Mesenchymal stem cell (in vitro differentiated cells and primary cell): ENCODE data around the gene ATXN7L1.

Experiments used
- DNase-seq: peaks from one replicate; pipeline ENCODE4 v3.0.0-alpha.2; 2013
- H2AFZ ChIP-seq: one replicate; pipeline ENCODE4 v1.6.1; 2013; ENCODE audit warnings: low read depth, mild to moderate bottlenecking, control low read depth, inconsistent platforms, low read length, moderate library complexity
- H2AK5ac ChIP-seq: 2 replicates; pipeline ENCODE4 v1.6.1; 2013; ENCODE audit warnings: low read length, moderate library complexity, mild to moderate bottlenecking, inconsistent platforms; ENCODE audit not compliant: severe bottlenecking
- H2BK120ac ChIP-seq: one replicate; pipeline ENCODE4 v1.6.1; 2013; ENCODE audit warnings: low read depth, mild to moderate bottlenecking, inconsistent platforms, low read length, moderate library complexity
- H2BK12ac ChIP-seq, 2 experiments: one replicate each; pipeline ENCODE4 v1.6.1; 2013; ENCODE audit warnings: inconsistent platforms in 2 of 2, low read length in 2 of 2, mild to moderate bottlenecking in 2 of 2, moderate library complexity in 2 of 2, control low read depth in 1 of 2
- H2BK15ac ChIP-seq: one replicate; pipeline ENCODE4 v1.6.1; 2013; ENCODE audit warnings: mild to moderate bottlenecking, low read depth, inconsistent platforms; ENCODE audit not compliant: poor library complexity, severe bottlenecking
- H2BK5ac ChIP-seq: 2 replicates; pipeline ENCODE4 v1.6.1; 2013; ENCODE audit warnings: low read depth, mild to moderate bottlenecking, low read length, control low read depth, inconsistent platforms; ENCODE audit not compliant: poor library complexity, severe bottlenecking
- H3K14ac ChIP-seq, 2 experiments: one replicate each; pipeline ENCODE4 v1.6.1; 2013; ENCODE audit warnings: inconsistent platforms in 2 of 2, low read length in 2 of 2, control low read depth in 1 of 2, mild to moderate bottlenecking in 1 of 2, moderate library complexity in 1 of 2
- H3K18ac ChIP-seq, 2 experiments: one replicate each; pipeline ENCODE4 v1.6.1; 2013; ENCODE audit warnings: inconsistent platforms in 2 of 2, low read length in 2 of 2, control low read depth in 1 of 2, low read depth in 1 of 2, mild to moderate bottlenecking in 1 of 2
- H3K23ac ChIP-seq, 2 experiments: one replicate each; pipeline ENCODE4 v1.6.1; 2013; ENCODE audit warnings: inconsistent platforms in 2 of 2, low read length in 2 of 2, mild to moderate bottlenecking in 2 of 2, moderate library complexity in 2 of 2, control low read depth in 1 of 2
- H3K27ac ChIP-seq: 2 replicates; pipeline ENCODE4 v1.5.1; 2013; ENCODE audit warnings: mild to moderate bottlenecking, moderate library complexity, low read length, control low read depth, inconsistent platforms; ENCODE audit not compliant: poor library complexity, severe bottlenecking
- H3K27me3 ChIP-seq, 2 experiments: 2 replicates each; pipeline versions ENCODE4 v1.6.1 to v1.7.0; 2013; ENCODE audit warnings: low read length in 2 of 2, mild to moderate bottlenecking in 2 of 2, moderate library complexity in 2 of 2, control low read depth in 1 of 2, inconsistent platforms in 1 of 2; ENCODE audit not compliant: control insufficient read depth in 1 of 2, insufficient read depth in 1 of 2
- H3K36me3 ChIP-seq, 2 experiments: 2 replicates each; pipeline versions ENCODE4 v1.6.1 to v1.7.0; 2013; ENCODE audit warnings: low read length in 2 of 2, control low read depth in 1 of 2, inconsistent platforms in 1 of 2, low read depth in 1 of 2, mild to moderate bottlenecking in 1 of 2; ENCODE audit not compliant: insufficient read depth in 2 of 2, control insufficient read depth in 1 of 2
- H3K4ac ChIP-seq, 2 experiments: one replicate each; pipeline ENCODE4 v1.6.1; 2013; ENCODE audit warnings: inconsistent platforms in 2 of 2, low read length in 2 of 2, mild to moderate bottlenecking in 2 of 2, moderate library complexity in 2 of 2, control low read depth in 1 of 2, low read depth in 1 of 2
- H3K4me1 ChIP-seq: 2 replicates; pipeline ENCODE4 v1.6.1; 2013; ENCODE audit warnings: low read depth, low read length, control low read depth; ENCODE audit not compliant: control insufficient read depth, insufficient read depth
- H3K4me2 ChIP-seq: 2 replicates; pipeline ENCODE4 v1.6.1; 2013; ENCODE audit warnings: low read length, mild to moderate bottlenecking, inconsistent platforms; ENCODE audit not compliant: poor library complexity, severe bottlenecking
- H3K4me3 ChIP-seq, 2 experiments: 2 replicates each; pipeline versions ENCODE4 v1.5.1 to v1.7.0; 2013; ENCODE audit warnings: low read length in 2 of 2, mild to moderate bottlenecking in 2 of 2, control low read depth in 1 of 2, low read depth in 1 of 2; ENCODE audit not compliant: insufficient read depth in 1 of 2
- H3K79me1 ChIP-seq: replicated peaks from 2 replicates; pipeline ENCODE4 v1.6.1; 2013; ENCODE audit warnings: mild to moderate bottlenecking, control low read depth, low read length, inconsistent platforms; ENCODE audit not compliant: poor library complexity, severe bottlenecking
- H3K9ac ChIP-seq: 2 replicates; pipeline ENCODE4 v1.7.0; 2013; ENCODE audit warnings: mild to moderate bottlenecking, low read length, moderate library complexity
- H3K9me3 ChIP-seq: 2 replicates; pipeline ENCODE4 v1.7.0; 2013; ENCODE audit warnings: mild to moderate bottlenecking, low read length; ENCODE audit not compliant: control insufficient read depth
- H4K8ac ChIP-seq: one replicate; pipeline ENCODE4 v1.6.1; 2013; ENCODE audit warnings: inconsistent platforms, mild to moderate bottlenecking, low read length, moderate library complexity
- H4K91ac ChIP-seq: one replicate; pipeline ENCODE4 v1.6.1; 2013; ENCODE audit warnings: mild to moderate bottlenecking, low read length, inconsistent platforms
- WGBS: methylation state at CpG from one replicate; pipeline ENCODE4 v1.1.7; 2013; ENCODE audit warnings: mixed read lengths; 5-methylcytosine and 5-hydroxymethylcytosine counted together

The ATXN7L1 gene

GRCh38 chr7:105802604-105803428, 73.6 kb downstream of the ATXN7L1 start:
- Histone ChIP-seq H3K4me1 (peaks cover 30% of the 10 kb centered on the region), H4K8ac (no peak overlapping the region), H3K9ac (no peak overlapping the region), H2BK12ac (peak overlapping the region in 1 of 2 experiments; percentile 7), H3K27me3 (no peaks in the 10 kb centered on the region), H2BK15ac (no peak overlapping the region), H3K4ac (peak overlapping the region; percentile 40 to 52), H4K91ac (peak overlapping the region; percentile 60), H3K23ac (no peak overlapping the region), H3K14ac (no peak overlapping the region), H2BK120ac (peak overlapping the region; percentile 74), H2BK5ac (no peak overlapping the region), H3K27ac (no peak overlapping the region), H3K9me3 (no peaks in the 10 kb centered on the region), H2AFZ (no peak overlapping the region), H3K79me1 (peaks cover 27% of the 10 kb centered on the region), H2AK5ac (peak overlapping the region; percentile 28), H3K18ac (peak overlapping the region; percentile 43 to 52), H3K36me3 (no peaks in the 10 kb centered on the region), H3K4me3 (no peak overlapping the region), H3K4me2 (no peak overlapping the region)
- WGBS: 80% methylated on average over 6 of the region's 7 CpGs
- peak; percentile 65 for DNase-seq

- peaks cover 21% of the 10 kb centered on the region for H3K4me1 ChIP-seq
- no peak overlapping the region for H3K27ac ChIP-seq
- H2BK15ac ChIP-seq: no peak overlapping the region
- H3K4me2 ChIP-seq: no peak overlapping the region
- DNase-seq: no peak
- H3K9ac ChIP-seq: no peak overlapping the region
- no peaks in the 10 kb centered on the region for H3K36me3 ChIP-seq
- no peak overlapping the region for H2AFZ ChIP-seq
- H2BK120ac ChIP-seq: no peak overlapping the region
- no peak overlapping the region for H3K4ac ChIP-seq
- H3K23ac ChIP-seq: no peak overlapping the region
- WGBS: 92% methylated on average over 6 of the region's 6 CpGs
- H2AK5ac ChIP-seq: no peak overlapping the region
- no peak overlapping the region for H4K8ac ChIP-seq
- no peak overlapping the region for H3K14ac ChIP-seq
- H2BK5ac ChIP-seq: no peak overlapping the region
- H3K4me3 ChIP-seq: no peak overlapping the region
- H2BK12ac ChIP-seq: peak overlapping the region in 1 of 2 experiments; percentile 25
- H3K27me3 ChIP-seq: no peaks in the 10 kb centered on the region
- no peaks in the 10 kb centered on the region for H3K9me3 ChIP-seq
- no peak overlapping the region for H4K91ac ChIP-seq
- H3K79me1 ChIP-seq: peaks cover 18% of the 10 kb centered on the region
- no peak overlapping the region for H3K18ac ChIP-seq
Observed at GRCh38 chr7:105800849-105801534, 75.4 kb downstream of the ATXN7L1 start.

- H2BK15ac ChIP-seq: no peak overlapping the region
- no peak overlapping the region for H4K8ac ChIP-seq
- peaks cover 17% of the 10 kb centered on the region for H3K79me1 ChIP-seq
- H2BK120ac ChIP-seq: no peak overlapping the region
- H3K9me3 ChIP-seq: no peaks in the 10 kb centered on the region
- no peak overlapping the region for H3K9ac ChIP-seq
- no peak overlapping the region for H3K4me3 ChIP-seq
- H3K36me3 ChIP-seq: no peaks in the 10 kb centered on the region
- peak overlapping the region in 1 of 2 experiments; percentile 64 for H2BK12ac ChIP-seq
- peak; percentile 67 for DNase-seq
- no peak overlapping the region for H3K4me2 ChIP-seq
- no peaks in the 10 kb centered on the region for H3K27me3 ChIP-seq
- no peak overlapping the region for H3K23ac ChIP-seq
- H4K91ac ChIP-seq: no peak overlapping the region
- no peak overlapping the region for H2AK5ac ChIP-seq
- H3K27ac ChIP-seq: no peak overlapping the region
- no peak overlapping the region for H2AFZ ChIP-seq
- H2BK5ac ChIP-seq: no peak overlapping the region
- WGBS: no CpG with 5 or more reads among the region's 3 CpGs
- H3K18ac ChIP-seq: peak overlapping the region in 1 of 2 experiments; percentile 55
- H3K14ac ChIP-seq: no peak overlapping the region
- no peak overlapping the region for H3K4ac ChIP-seq
- peaks cover 16% of the 10 kb centered on the region for H3K4me1 ChIP-seq
Observed at GRCh38 chr7:105800442-105800841, 76.0 kb downstream of the ATXN7L1 start.

- no peak overlapping the region for H2AK5ac ChIP-seq
- H3K27ac ChIP-seq: no peak overlapping the region
- no peak overlapping the region for H2AFZ ChIP-seq
- H3K4ac ChIP-seq: peak overlapping the region in 1 of 2 experiments; percentile 76
- H4K91ac ChIP-seq: no peak overlapping the region
- no peak overlapping the region for H4K8ac ChIP-seq
- no peak overlapping the region for H3K4me3 ChIP-seq
- H3K36me3 ChIP-seq: no peaks in the 10 kb centered on the region
- H2BK12ac ChIP-seq: peak overlapping the region; percentile 23 to 82
- H3K4me1 ChIP-seq: peaks cover 15% of the 10 kb centered on the region
- H3K9me3 ChIP-seq: no peaks in the 10 kb centered on the region
- peak; percentile 78 for DNase-seq
- no peak overlapping the region for H2BK15ac ChIP-seq
- H2BK120ac ChIP-seq: no peak overlapping the region
- H3K9ac ChIP-seq: no peak overlapping the region
- 49% methylated on average over 7 of the region's 7 CpGs for WGBS
- no peak overlapping the region for H3K4me2 ChIP-seq
- no peak overlapping the region for H3K23ac ChIP-seq
- H3K79me1 ChIP-seq: peaks cover 17% of the 10 kb centered on the region
- no peak overlapping the region for H3K14ac ChIP-seq
- H3K27me3 ChIP-seq: no peaks in the 10 kb centered on the region
- H3K18ac ChIP-seq: peak overlapping the region in 1 of 2 experiments; percentile 41
- no peak overlapping the region for H2BK5ac ChIP-seq
Observed at GRCh38 chr7:105799677-105800076, 76.7 kb downstream of the ATXN7L1 start.
